PFSK-1 (cell line): ENCODE results near the gene CREB1.

ENCODE experiments used
- FOXP2 ChIP-seq: optimal IDR thresholded peaks from 2 replicates; pipeline ENCODE3; 2011; ENCODE audit warnings: borderline replicate concordance, control low read depth, inconsistent platforms; ENCODE audit not compliant: insufficient read depth; ENCODE audit errors: extremely low read length, extremely low read depth
- POLR2AphosphoS5 ChIP-seq: IDR thresholded peaks from 2 replicates; pipeline ENCODE4 v1.6.1; 2012; ENCODE audit warnings: low read depth, mild to moderate bottlenecking, control low read depth, low read length, moderate library complexity
- REST ChIP-seq, 2 experiments: IDR thresholded peaks; 2 replicates each; pipeline versions ENCODE4 v1.6.1 to v1.8.0; 2011 to 2012; ENCODE audit warnings: low read depth in 2 of 2, low read length in 2 of 2, control low read depth in 1 of 2, inconsistent platforms in 1 of 2, mild to moderate bottlenecking in 1 of 2, moderate library complexity in 1 of 2; ENCODE audit not compliant: insufficient read depth in 1 of 2
- SIN3A ChIP-seq: IDR thresholded peaks from 2 replicates; pipeline ENCODE4 v1.6.1; 2012; ENCODE audit warnings: mild to moderate bottlenecking, low read length, moderate library complexity, borderline replicate concordance; ENCODE audit not compliant: insufficient read depth
- TAF1 ChIP-seq: IDR thresholded peaks from 2 replicates; pipeline ENCODE4 v1.6.1; 2012; ENCODE audit warnings: low read length, control low read depth, borderline replicate concordance; ENCODE audit not compliant: insufficient read depth

Gene CREB1

GRCh38 chr2:207528980-207529329 lies 807 bp upstream of the CREB1 start:
- TF ChIP-seq SIN3A (no peak), TAF1 (no peak), POLR2AphosphoS5 (no peak), FOXP2 (no peak), REST (IDR thresholded peaks at IDR 0.05; ENCODE audit: insufficient read depth in 1 of 2, low read depth in 2 of 2, low read length in 2 of 2) (no peak)

- no peak for TF ChIP-seq REST (IDR thresholded peaks at IDR 0.05; ENCODE audit: insufficient read depth in 1 of 2, low read depth in 2 of 2, low read length in 2 of 2)
- no peak for TF ChIP-seq TAF1
- TF ChIP-seq SIN3A: no peak
- no peak for TF ChIP-seq POLR2AphosphoS5
Observed at GRCh38 chr2:207530160-207531031, 634 bp downstream of the CREB1 start.

GRCh38 chr2:207531032-207531952 lies 1.5 kb downstream of the CREB1 start:
- TF ChIP-seq FOXP2: no peak
- TF ChIP-seq SIN3A: no peak
- TF ChIP-seq REST (IDR thresholded peaks at IDR 0.05; ENCODE audit: insufficient read depth in 1 of 2, low read depth in 2 of 2, low read length in 2 of 2): no peak
- TF ChIP-seq POLR2AphosphoS5: no peak
- no peak for TF ChIP-seq TAF1

- TF ChIP-seq TAF1 (no peak), REST (IDR thresholded peaks at IDR 0.05; ENCODE audit: insufficient read depth in 1 of 2, low read depth in 2 of 2, low read length in 2 of 2) (no peak), FOXP2 (no peak), POLR2AphosphoS5 (no peak), SIN3A (no peak)
Observed at GRCh38 chr2:207532676-207533075, 2.9 kb downstream of the CREB1 start.
